DND-41 (cell line): ENCODE data around the gene ASPM.
"Not testable (repeated sequence)": the region's sequence is repeated elsewhere in the genome, so short reads cannot be mapped to it uniquely, and the experiment has no call there.

Experiments used
- ATAC-seq: fragments of 200-7000 bp; cut with Tn5 transposase; 3 replicates; pipeline ENCODE4 v1.9.1; 2021; ENCODE audit warnings: low read depth; ENCODE audit not compliant: insufficient read depth
- DNase-seq: peaks from one replicate; pipeline ENCODE4 v3.0.0-alpha.2; 2020
- H2AFZ ChIP-seq: 2 replicates; pipeline ENCODE4 v1.6.0; 2012; ENCODE audit warnings: low read depth, low read length
- H3K27ac ChIP-seq: 2 replicates; pipeline ENCODE4 v1.5.1; 2012; ENCODE audit warnings: low read length, inconsistent platforms
- H3K27me3 ChIP-seq: fragments of 200-600 bp; sonication (generic); 2 replicates; pipeline ENCODE4 v1.6.0; 2012; ENCODE audit warnings: low read length, mild to moderate bottlenecking, inconsistent platforms; ENCODE audit not compliant: insufficient read depth, poor library complexity
- H3K36me3 ChIP-seq: 2 replicates; pipeline ENCODE4 v1.5.1; 2012; ENCODE audit warnings: low read length, inconsistent platforms; ENCODE audit not compliant: insufficient read depth
- H3K4me1 ChIP-seq: 2 replicates; pipeline ENCODE4 v1.5.1; 2012; ENCODE audit warnings: mild to moderate bottlenecking, low read length; ENCODE audit not compliant: insufficient read depth
- H3K4me2 ChIP-seq: 2 replicates; pipeline ENCODE4 v1.6.0; 2012; ENCODE audit warnings: mild to moderate bottlenecking, moderate library complexity, low read length, inconsistent platforms; ENCODE audit not compliant: insufficient read depth
- H3K4me3 ChIP-seq, 2 experiments: fragments of 200-600 bp in 1 of 2; shearing (Covaris generic) in 1 of 2; 2 replicates each; pipeline ENCODE4 v1.5.1; 2012 to 2016; ENCODE audit warnings: inconsistent platforms in 2 of 2, low read length in 2 of 2, mild to moderate bottlenecking in 2 of 2, low read depth in 1 of 2, moderate library complexity in 1 of 2
- H3K79me2 ChIP-seq: 2 replicates; pipeline ENCODE4 v1.6.0; 2012; ENCODE audit warnings: low read length, inconsistent platforms; ENCODE audit not compliant: insufficient read depth
- H3K9ac ChIP-seq: 2 replicates; pipeline ENCODE4 v1.6.0; 2012; ENCODE audit warnings: low read depth, mild to moderate bottlenecking, inconsistent platforms, low read length, moderate library complexity
- H3K9me3 ChIP-seq: 2 replicates; pipeline ENCODE4 v1.5.1; 2012; ENCODE audit warnings: low read length, moderate library complexity, mild to moderate bottlenecking, inconsistent platforms; ENCODE audit not compliant: insufficient read depth, severe bottlenecking
- H4K20me1 ChIP-seq: 2 replicates; pipeline ENCODE4 v1.6.0; 2012; ENCODE audit warnings: low read length; ENCODE audit not compliant: insufficient read depth
- EZH2 ChIP-seq: IDR thresholded peaks from 3 replicates; pipeline ENCODE4 v1.6.1; 2012; ENCODE audit warnings: borderline replicate concordance, low read depth, mild to moderate bottlenecking, moderate library complexity, low read length, inconsistent platforms; ENCODE audit not compliant: severe bottlenecking
- TF ChIP-seq, protein P1 (sequence below): IDR thresholded peaks from 2 replicates; pipeline ENCODE4 v1.5.1; 2012; ENCODE audit warnings: borderline replicate concordance, low read length, moderate library complexity, mild to moderate bottlenecking; ENCODE audit not compliant: poor library complexity, severe bottlenecking; ENCODE audit errors: extremely low read depth

The ASPM gene

DNA sequence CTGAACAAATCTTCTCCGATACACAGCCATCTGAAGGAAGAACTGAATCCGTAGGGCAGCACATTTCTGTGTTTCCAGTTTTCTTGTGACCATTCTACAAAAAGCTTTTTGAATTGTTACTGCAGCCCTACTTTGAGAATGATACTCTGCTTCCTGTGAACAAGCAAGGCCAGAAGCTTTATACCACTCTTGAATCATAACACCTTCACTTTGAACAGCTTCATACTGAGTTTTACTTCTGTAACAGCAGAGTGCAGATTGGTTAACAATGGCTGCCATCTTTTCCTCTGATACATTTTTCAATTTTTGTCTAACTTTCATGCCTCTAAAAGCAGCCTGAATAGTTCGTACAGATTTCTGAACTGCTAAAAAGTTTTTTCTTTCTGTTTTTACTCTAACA, 45.8 kb downstream of the ASPM start:
- Histone ChIP-seq H4K20me1 (no peaks in the 10 kb centered on the region), H3K4me3 (no peak overlapping the region), H3K9me3 (no peaks in the 10 kb centered on the region), H3K27me3 (no peaks in the 10 kb centered on the region), H3K27ac (no peak overlapping the region), H3K79me2 (no peaks in the 10 kb centered on the region), H3K9ac (no peak overlapping the region), H3K4me2 (no peak overlapping the region), H2AFZ (no peak overlapping the region), H3K4me1 (no peaks in the 10 kb centered on the region), H3K36me3 (peaks cover 72% of the 10 kb centered on the region)
- no peak for ATAC-seq
- no peak for DNase-seq
- TF ChIP-seq EZH2, result no peak
- TF ChIP-seq, protein P1, sequence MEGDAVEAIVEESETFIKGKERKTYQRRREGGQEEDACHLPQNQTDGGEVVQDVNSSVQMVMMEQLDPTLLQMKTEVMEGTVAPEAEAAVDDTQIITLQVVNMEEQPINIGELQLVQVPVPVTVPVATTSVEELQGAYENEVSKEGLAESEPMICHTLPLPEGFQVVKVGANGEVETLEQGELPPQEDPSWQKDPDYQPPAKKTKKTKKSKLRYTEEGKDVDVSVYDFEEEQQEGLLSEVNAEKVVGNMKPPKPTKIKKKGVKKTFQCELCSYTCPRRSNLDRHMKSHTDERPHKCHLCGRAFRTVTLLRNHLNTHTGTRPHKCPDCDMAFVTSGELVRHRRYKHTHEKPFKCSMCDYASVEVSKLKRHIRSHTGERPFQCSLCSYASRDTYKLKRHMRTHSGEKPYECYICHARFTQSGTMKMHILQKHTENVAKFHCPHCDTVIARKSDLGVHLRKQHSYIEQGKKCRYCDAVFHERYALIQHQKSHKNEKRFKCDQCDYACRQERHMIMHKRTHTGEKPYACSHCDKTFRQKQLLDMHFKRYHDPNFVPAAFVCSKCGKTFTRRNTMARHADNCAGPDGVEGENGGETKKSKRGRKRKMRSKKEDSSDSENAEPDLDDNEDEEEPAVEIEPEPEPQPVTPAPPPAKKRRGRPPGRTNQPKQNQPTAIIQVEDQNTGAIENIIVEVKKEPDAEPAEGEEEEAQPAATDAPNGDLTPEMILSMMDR, result no peak

GRCh38 chr1:197099444-197099843, 47.0 kb downstream of the ASPM start:
- Histone ChIP-seq H3K9ac (no peak overlapping the region), H3K27me3 (no peaks in the 10 kb centered on the region), H3K36me3 (peaks cover 70% of the 10 kb centered on the region), H3K9me3 (no peaks in the 10 kb centered on the region), H3K4me1 (no peaks in the 10 kb centered on the region), H3K27ac (no peak overlapping the region), H3K4me2 (no peak overlapping the region), H2AFZ (no peak overlapping the region), H3K4me3 (no peak overlapping the region), H4K20me1 (no peaks in the 10 kb centered on the region), H3K79me2 (no peaks in the 10 kb centered on the region)
- no peak for DNase-seq
- TF ChIP-seq, protein P1, result no peak
- no peak for TF ChIP-seq EZH2
- no peak for ATAC-seq

DNA sequence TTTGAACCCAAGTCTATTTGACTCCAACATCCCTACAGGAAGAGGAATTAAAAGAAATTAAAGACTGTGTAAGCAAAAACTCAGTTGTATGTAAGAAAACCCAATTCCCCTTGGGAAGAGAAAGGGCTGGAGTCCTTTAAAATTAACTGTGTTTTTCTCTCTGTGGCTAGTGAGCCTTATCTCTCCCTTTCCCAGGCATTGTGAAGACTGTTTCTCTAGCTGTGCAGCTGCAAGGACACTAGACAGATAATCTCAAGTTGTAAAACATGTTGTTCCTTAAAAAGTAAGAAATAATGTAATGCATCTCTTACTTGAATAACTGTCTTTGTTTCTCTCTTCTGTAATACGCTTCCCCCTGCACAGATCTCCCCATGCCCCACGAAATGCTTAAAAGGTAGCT, 49.5 kb downstream of the ASPM start:
- peaks cover 74% of the 10 kb centered on the region for H3K36me3 ChIP-seq
- H4K20me1 ChIP-seq, H3K9me3 ChIP-seq, H3K9ac ChIP-seq, H3K79me2 ChIP-seq, H3K4me2 ChIP-seq, H3K4me1 ChIP-seq, H2AFZ ChIP-seq, DNase-seq, H3K27ac ChIP-seq, H3K27me3 ChIP-seq, H3K4me3 ChIP-seq, ATAC-seq: not testable (repeated sequence)

GRCh38 chr1:197096137-197096536, 50.3 kb downstream of the ASPM start:
- no peak for ATAC-seq
- no peak overlapping the region for H3K4me3 ChIP-seq
- H2AFZ ChIP-seq, result no peak overlapping the region
- no peaks in the 10 kb centered on the region for H4K20me1 ChIP-seq
- no peaks in the 10 kb centered on the region for H3K4me1 ChIP-seq
- H3K27me3 ChIP-seq, result no peaks in the 10 kb centered on the region
- no peaks in the 10 kb centered on the region for H3K9me3 ChIP-seq
- DNase-seq, result no peak
- no peak overlapping the region for H3K9ac ChIP-seq
- H3K4me2 ChIP-seq, result no peak overlapping the region
- no peak overlapping the region for H3K27ac ChIP-seq
- H3K79me2 ChIP-seq, result no peaks in the 10 kb centered on the region
- no peak for TF ChIP-seq EZH2
- TF ChIP-seq, protein P1, result no peak
- peaks cover 79% of the 10 kb centered on the region for H3K36me3 ChIP-seq
